HepG2 (cell line): ENCODE results near the gene ZNF160. TPM values are rescaled to one million over a fixed set of nuclear protein-coding genes. Genes with fewer than 3 reads are reported as not detected.

Experiments
- ATAC-seq: fragments of 200-7000 bp; cut with Tn5 transposase; 3 replicates; pipeline ENCODE4 v1.9.1; 2020; ENCODE audit warnings: mild to moderate bottlenecking, moderate library complexity
- BruUV-seq: library from RNA; stranded (reverse); fragments of 400-500 nt; replicated peaks from 2 replicates; lab custom pipeline; 2021; lab: Mats Ljungman, UMichigan
- CTCF ChIA-PET: fragments of 300-600 bp; formaldehyde crosslinking; extraction: SDS; loops from one replicate; lab custom pipeline; 2021; ENCODE audit warnings: low total read pairs, inconsistent platforms, low intra/inter-chr PET ratio; lab: Yijun Ruan, JAX
- POLR2A ChIA-PET: fragments of 350-600 bp; sonication (Branson Sonifier 250); formaldehyde crosslinking; loops from one replicate; lab custom pipeline; 2020; ENCODE audit warnings: antibody characterized with exemption, inconsistent platforms; lab: Yijun Ruan, JAX
- DNase-seq: peaks from one replicate; pipeline ENCODE4 v3.0.0-alpha.2; 2015; ENCODE audit warnings: low spot score
- FAIRE-seq: peaks from 3 replicates; lab custom pipeline; 2011; peaks lifted over from hg19 to GRCh38; lab: Jason Lieb, UNC
- H2AFZ ChIP-seq: one replicate; pipeline ENCODE4 v1.6.1; 2011; ENCODE audit warnings: low read length, inconsistent platforms
- H3K27ac ChIP-seq: fragments of 300-600 bp; 3 replicates; pipeline ENCODE4 v1.8.0; 2011; ENCODE audit warnings: mixed run types, mild to moderate bottlenecking, mixed read lengths, low read length, inconsistent platforms; ENCODE audit not compliant: insufficient read depth; ENCODE audit errors: extremely low read length
- H3K27me3 ChIP-seq, 2 experiments: fragments of 200-600 bp in 1 of 2; 2 replicates in 1 of 2; 3 replicates in 1 of 2; pipeline versions ENCODE4 v1.6.0 to v1.8.0; 2011; ENCODE audit warnings: low read length in 2 of 2, mild to moderate bottlenecking in 2 of 2, moderate library complexity in 2 of 2, inconsistent platforms in 1 of 2; ENCODE audit not compliant: insufficient read depth in 2 of 2, control insufficient read depth in 1 of 2
- H3K36me3 ChIP-seq, 2 experiments: fragments of 200-600 bp in 1 of 2; replicated peaks in 1 of 2; 2 replicates in 1 of 2; 3 replicates in 1 of 2; pipeline versions ENCODE4 v1.5.1 to v1.8.0; 2011; ENCODE audit warnings: low read length in 2 of 2, inconsistent platforms in 1 of 2; ENCODE audit not compliant: insufficient read depth in 2 of 2, control insufficient read depth in 1 of 2
- H3K4me1 ChIP-seq: 2 replicates; pipeline ENCODE4 v1.5.1; 2012; ENCODE audit warnings: low read length, inconsistent platforms; ENCODE audit not compliant: insufficient read depth
- H3K4me2 ChIP-seq: 2 replicates; pipeline ENCODE4 v1.6.0; 2011; ENCODE audit warnings: low read depth, low read length, inconsistent platforms
- H3K4me3 ChIP-seq, 3 experiments: fragments of 200-600 bp in 1 of 3; sonication (generic), shearing (Covaris generic) in 1 of 3; replicated peaks in 1 of 3; 2 replicates each; pipeline ENCODE4 v1.5.1; 2011 to 2016; ENCODE audit warnings: low read length in 3 of 3, inconsistent platforms in 2 of 3, low read depth in 2 of 3, mild to moderate bottlenecking in 2 of 3, control low read depth in 1 of 3, mixed read lengths in 1 of 3; ENCODE audit not compliant: insufficient read depth in 1 of 3
- H3K79me2 ChIP-seq: one replicate; pipeline ENCODE4 v1.6.1; 2011; ENCODE audit warnings: low read length, inconsistent platforms; ENCODE audit not compliant: insufficient read depth
- H3K9ac ChIP-seq: 2 replicates; pipeline ENCODE4 v1.6.0; 2011; ENCODE audit warnings: mild to moderate bottlenecking, low read depth, low read length, inconsistent platforms; ENCODE audit not compliant: insufficient read depth
- H3K9me3 ChIP-seq: 2 replicates; pipeline ENCODE4 v1.5.1; 2012; ENCODE audit warnings: mild to moderate bottlenecking, low read length
- H4K20me1 ChIP-seq: 2 replicates; pipeline ENCODE4 v1.6.0; 2011; ENCODE audit warnings: inconsistent platforms, mild to moderate bottlenecking, low read length, moderate library complexity; ENCODE audit not compliant: insufficient read depth
- FOXP1 ChIP-seq, 2 experiments: fragments of 450-650 bp in 1 of 2; IDR thresholded peaks; 2 replicates each; pipeline ENCODE4 v1.6.1; 2017 to 2018; ENCODE audit warnings: antibody characterized with exemption in 1 of 2
- HMG20B ChIP-seq: conservative IDR thresholded peaks from 2 replicates; pipeline ENCODE4 v1.6.1; 2016; ENCODE audit warnings: missing genetic modification reagents, missing compliant biosample characterization
- PHF5A ChIP-seq: IDR thresholded peaks from one replicate; pipeline ENCODE4 v1.6.1; 2018; ENCODE audit warnings: low read depth, missing genetic modification reagents; ENCODE audit not compliant: unreplicated experiment
- RBM22 ChIP-seq: fragments of 200-400 bp; formaldehyde crosslinking; optimal IDR thresholded peaks from 2 replicates; pipeline ENCODE3; 2017; ENCODE audit warnings: mild to moderate bottlenecking, low read length, moderate library complexity
- THAP11 ChIP-seq: IDR thresholded peaks from 2 replicates; pipeline ENCODE4 v1.6.1; 2016; ENCODE audit warnings: missing biosample characterization, missing genetic modification reagents
- ZBTB1 ChIP-seq: sonication (generic); formaldehyde crosslinking; IDR thresholded peaks from 2 replicates; pipeline ENCODE4 v1.4.0; 2020; ENCODE audit warnings: missing genetic modification reagents, borderline replicate concordance
- ZBTB3 ChIP-seq: sonication (generic); formaldehyde crosslinking; IDR thresholded peaks from 2 replicates; pipeline ENCODE4 v1.4.0; 2020; ENCODE audit warnings: low read depth, mild to moderate bottlenecking, moderate library complexity, missing genetic modification reagents, borderline replicate concordance
- ZKSCAN8 ChIP-seq: IDR thresholded peaks from 2 replicates; pipeline ENCODE4 v1.6.1; 2016; ENCODE audit warnings: borderline replicate concordance, missing genetic modification reagents, missing compliant biosample characterization
- ZNF20 ChIP-seq: sonication (generic); formaldehyde crosslinking; IDR thresholded peaks from 2 replicates; pipeline ENCODE4 v1.4.0; 2020; ENCODE audit warnings: mild to moderate bottlenecking, moderate library complexity, missing genetic modification reagents
- ZNF550 ChIP-seq: sonication (generic); formaldehyde crosslinking; IDR thresholded peaks from 2 replicates; pipeline ENCODE4 v1.4.0; 2020; ENCODE audit warnings: mild to moderate bottlenecking, missing genetic modification reagents, borderline replicate concordance
- ZNF772 ChIP-seq: sonication (generic); formaldehyde crosslinking; IDR thresholded peaks from 2 replicates; pipeline ENCODE4 v1.5.0; 2020; ENCODE audit warnings: mild to moderate bottlenecking, missing genetic modification reagents
- ZNF790 ChIP-seq: sonication (generic); formaldehyde crosslinking; IDR thresholded peaks from 2 replicates; pipeline ENCODE4 v1.8.0; 2022; ENCODE audit warnings: missing genetic modification reagents, mild to moderate bottlenecking, borderline replicate concordance
- WGBS: methylation state at CpG from one replicate; pipeline ENCODE4 v1.1.6; 2017; ENCODE audit warnings: low lambda C conversion rate; 5-methylcytosine and 5-hydroxymethylcytosine counted together
- in situ Hi-C: cut with HindIII; loops from 2 replicates; pipeline ENCODE4 v1.10.0; 2017; ENCODE audit warnings: low pct_unique_long_range_greater_than_20kb; ENCODE audit not compliant: extremely low pct_ligation_motif_present
- intact Hi-C: fragments of 100-400 bp; cut with micrococcal nuclease; formaldehyde crosslinking; loops from one replicate; pipeline ENCODE4 v1.10.0; 2022; ENCODE audit not compliant: unreplicated experiment
- polyA plus RNA-seq, 8 experiments: library from polyadenylated mRNA; depleted of rRNA in 3 of 8; stranded (reverse) in 7 of 8; unstranded in 1 of 8; fragments of >200 nt; fragmentation: Illumina TruSeq in 4 of 8; extraction: Trizol in 4 of 8; gene quantifications; 2 replicates each; pipeline versions ENCODE4 v1.2.1 to v1.2.3, GENCODE V29; 2011 to 2016; ENCODE audit warnings: low read depth in 4 of 8, missing spikeins in 1 of 8, mixed read lengths in 1 of 8; ENCODE audit not compliant: insufficient read depth in 1 of 8
- total RNA-seq, 5 experiments: library from RNA; depleted of rRNA; stranded (reverse); fragments of >200 nt; fragmentation: Illumina TruSeq; extraction: Trizol; gene quantifications; 2 replicates each; pipeline ENCODE4 v1.2.3, GENCODE V29; 2016; ENCODE audit warnings: low read depth in 1 of 5
- TF ChIP-seq, protein P1 (sequence below): sonication (generic); formaldehyde crosslinking; IDR thresholded peaks from 2 replicates; pipeline ENCODE4 v1.4.0; 2020; ENCODE audit warnings: mild to moderate bottlenecking, missing genetic modification reagents
- TF ChIP-seq, protein P2 (sequence below): sonication (generic); formaldehyde crosslinking; IDR thresholded peaks from 2 replicates; pipeline ENCODE4 v1.5.1; 2020; ENCODE audit warnings: missing genetic modification reagents, mild to moderate bottlenecking, borderline replicate concordance

Gene ZNF160
- total and polyA plus RNA-seq, 2 of the 13 experiments (the other 11 are each of a cell fraction or from before 2014, with no cell fraction given): 8.4 to 12.1 TPM

DNA sequence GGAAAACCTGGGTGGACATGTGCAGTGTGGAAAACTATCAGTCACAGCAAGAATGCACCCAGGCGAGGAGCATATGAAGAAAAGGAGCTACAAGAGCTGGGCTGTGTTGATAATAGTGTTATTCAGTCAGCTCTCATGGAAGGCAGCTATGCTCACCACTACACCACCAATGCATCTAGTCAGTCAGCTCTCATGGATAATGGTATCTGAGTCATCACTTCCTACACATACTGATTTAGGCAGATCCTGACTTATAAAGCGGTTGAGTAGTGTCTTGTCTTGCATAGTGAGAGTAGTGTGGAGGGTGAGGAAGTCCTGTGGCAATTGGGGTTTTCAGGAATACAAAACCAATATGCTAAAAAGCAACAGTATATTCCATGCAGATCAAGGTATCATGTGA lies 9.1 kb upstream of the ZNF160 start (continued):
- TF ChIP-seq ZBTB1 (no peak), ZNF550 (no peak)

DNA sequence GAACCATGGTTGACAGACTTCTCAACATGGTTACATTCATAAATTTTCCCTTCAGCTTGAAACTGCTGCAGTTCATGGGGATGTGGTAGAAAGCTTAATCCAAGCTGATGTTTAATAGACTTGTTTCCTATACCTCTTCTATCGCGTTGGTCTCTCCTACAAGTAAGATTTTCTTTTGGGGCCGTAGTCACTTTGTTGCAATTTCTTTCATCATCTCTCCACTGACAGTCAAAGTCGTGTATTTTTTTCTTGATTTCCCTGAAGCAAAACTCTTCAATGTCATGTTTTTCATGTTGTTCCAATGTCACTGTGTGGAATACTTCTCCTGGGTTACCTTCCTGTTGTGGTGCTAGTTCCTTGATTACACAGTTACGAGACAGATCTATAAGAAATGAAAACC lies 6.3 kb upstream of the ZNF160 start:
- BruUV-seq: no TSS peak
- WGBS: 20% methylated on average over 5 of the region's 5 CpGs
- intact Hi-C loops: no loop called here

DNA sequence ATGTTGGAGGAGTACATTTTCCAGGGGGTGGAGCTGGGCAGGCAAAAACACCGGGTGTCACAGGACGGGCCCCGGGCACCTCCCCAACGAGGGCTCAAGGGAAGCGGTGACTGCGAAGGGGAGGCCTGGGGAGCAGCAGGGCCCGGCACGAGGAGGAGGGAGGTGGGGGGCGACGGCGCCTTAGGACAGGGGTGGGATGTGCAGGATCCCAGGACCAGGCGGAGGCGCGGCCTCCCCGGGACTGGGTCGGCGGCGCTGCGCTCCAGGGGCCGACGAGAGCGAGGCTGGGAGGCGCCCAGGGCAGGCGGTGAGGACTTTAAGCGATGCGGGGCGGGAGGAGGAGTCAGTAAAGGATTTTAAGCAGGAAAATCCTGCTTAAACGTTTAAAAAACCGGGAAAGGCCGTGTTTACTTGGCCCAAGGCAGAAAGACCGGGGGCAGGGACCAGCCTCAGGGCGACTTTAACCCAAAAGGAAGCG lies 427 bp downstream of the ZNF160 start:
- peak overlapping the region; percentile 77 for H3K9ac ChIP-seq
- intact Hi-C loops (no loop called here), in situ Hi-C loops (no loop called here)
- ATAC-seq (peak; percentile 58), DNase-seq (no peak), FAIRE-seq (no peak)
- no TSS peak for BruUV-seq
- H3K27me3 ChIP-seq: no peaks in the 10 kb centered on the region
- H3K4me2 ChIP-seq: peak overlapping the region; percentile 73
- peak overlapping the region; percentile 56 for H3K27ac ChIP-seq
- WGBS: 27% methylated on average over 33 of the region's 33 CpGs
- H2AFZ ChIP-seq: no peak overlapping the region
- peaks cover 13% of the 10 kb centered on the region for H3K4me1 ChIP-seq
- H4K20me1 ChIP-seq: no peaks in the 10 kb centered on the region
- POLR2A ChIA-PET: no interaction called here
- H3K36me3 ChIP-seq: 0 out of 5 replicates have a peak, but pooled peaks cover 0 to 6% of the 10 kb centered on the region in 2 experiments
- peak overlapping the region; percentile 59 to 87 (median 79) for H3K4me3 ChIP-seq
- peaks cover 16% of the 10 kb centered on the region; the same call in 1 of the 2 replicates for H3K9me3 ChIP-seq
- H3K79me2 ChIP-seq: peaks cover 24% of the 10 kb centered on the region
- CTCF ChIA-PET: no interaction called here
- no peak for TF ChIP-seq ZNF20 (CRISPR knock-in tag)
- TF ChIP-seq ZNF790 (CRISPR knock-in tag): 0 out of 2 replicates have a peak, but pooled peaks have one; percentile 37
- TF ChIP-seq ZKSCAN8: no peak
- no peak for TF ChIP-seq HMG20B (CRISPR knock-in tag)
- TF ChIP-seq, protein P1, sequence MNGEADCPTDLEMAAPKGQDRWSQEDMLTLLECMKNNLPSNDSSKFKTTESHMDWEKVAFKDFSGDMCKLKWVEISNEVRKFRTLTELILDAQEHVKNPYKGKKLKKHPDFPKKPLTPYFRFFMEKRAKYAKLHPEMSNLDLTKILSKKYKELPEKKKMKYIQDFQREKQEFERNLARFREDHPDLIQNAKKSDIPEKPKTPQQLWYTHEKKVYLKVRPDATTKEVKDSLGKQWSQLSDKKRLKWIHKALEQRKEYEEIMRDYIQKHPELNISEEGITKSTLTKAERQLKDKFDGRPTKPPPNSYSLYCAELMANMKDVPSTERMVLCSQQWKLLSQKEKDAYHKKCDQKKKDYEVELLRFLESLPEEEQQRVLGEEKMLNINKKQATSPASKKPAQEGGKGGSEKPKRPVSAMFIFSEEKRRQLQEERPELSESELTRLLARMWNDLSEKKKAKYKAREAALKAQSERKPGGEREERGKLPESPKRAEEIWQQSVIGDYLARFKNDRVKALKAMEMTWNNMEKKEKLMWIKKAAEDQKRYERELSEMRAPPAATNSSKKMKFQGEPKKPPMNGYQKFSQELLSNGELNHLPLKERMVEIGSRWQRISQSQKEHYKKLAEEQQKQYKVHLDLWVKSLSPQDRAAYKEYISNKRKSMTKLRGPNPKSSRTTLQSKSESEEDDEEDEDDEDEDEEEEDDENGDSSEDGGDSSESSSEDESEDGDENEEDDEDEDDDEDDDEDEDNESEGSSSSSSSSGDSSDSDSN: 0 out of 2 replicates have a peak, but pooled peaks have one; percentile 6
- no peak for TF ChIP-seq PHF5A (CRISPR knock-in tag)
- no peak for TF ChIP-seq ZBTB3 (CRISPR knock-in tag)
- 0 out of 2 replicates have a peak, but pooled peaks have one; percentile 28 for TF ChIP-seq ZNF772

More for the DNA sequence above, 6.3 kb upstream of the ZNF160 start:
- no peak for ATAC-seq
- in situ Hi-C loops: no loop called here
- CTCF ChIA-PET: no interaction called here
- H4K20me1 ChIP-seq: no peaks in the 10 kb centered on the region
- no peaks in the 10 kb centered on the region for H3K36me3 ChIP-seq
- no peak overlapping the region for H3K4me2 ChIP-seq
- no peaks in the 10 kb centered on the region for H3K79me2 ChIP-seq
- H3K27ac ChIP-seq: no peak overlapping the region
- H3K4me3 ChIP-seq: no peak overlapping the region
- no peak overlapping the region for H3K9ac ChIP-seq
- no peak for DNase-seq
- no peaks in the 10 kb centered on the region for H3K4me1 ChIP-seq
- no peak overlapping the region for H2AFZ ChIP-seq
- H3K9me3 ChIP-seq: peaks cover 43% of the 10 kb centered on the region
- no peak for FAIRE-seq
- POLR2A ChIA-PET: no interaction called here
- H3K27me3 ChIP-seq: 0 out of 5 replicates have a peak, but pooled peaks cover 0 to 1% of the 10 kb centered on the region in 2 experiments
- no peak for TF ChIP-seq RBM22
- TF ChIP-seq THAP11 (CRISPR knock-in tag): no peak
- TF ChIP-seq, protein P2, sequence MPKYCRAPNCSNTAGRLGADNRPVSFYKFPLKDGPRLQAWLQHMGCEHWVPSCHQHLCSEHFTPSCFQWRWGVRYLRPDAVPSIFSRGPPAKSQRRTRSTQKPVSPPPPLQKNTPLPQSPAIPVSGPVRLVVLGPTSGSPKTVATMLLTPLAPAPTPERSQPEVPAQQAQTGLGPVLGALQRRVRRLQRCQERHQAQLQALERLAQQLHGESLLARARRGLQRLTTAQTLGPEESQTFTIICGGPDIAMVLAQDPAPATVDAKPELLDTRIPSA: no peak
- TF ChIP-seq FOXP1 (IDR thresholded peaks at IDR 0.05): no peak
- no peak for TF ChIP-seq FOXP1 (CRISPR knock-in tag; IDR thresholded peaks at IDR 0.05)
